Epidermal melanocyte (primary cell): ENCODE measurements around the gene CALHM3.
A peak's percentile ranks its signal among the peaks of the same experiment; 100 is the strongest.

Experiments
- DNase-seq: peaks from one replicate; pipeline ENCODE4 v3.0.0; 2011; ENCODE audit warnings: low spot score; ENCODE audit not compliant: insufficient read length

CALHM3 gene

GRCh38 chr10:103451091-103451813 lies 27.8 kb downstream of the CALHM3 start:
- DNase-seq = peak; percentile 85

GRCh38 chr10:103450201-103450695 lies 28.8 kb downstream of the CALHM3 start:
- no peak for DNase-seq

GRCh38 chr10:103449208-103450144 lies 29.6 kb downstream of the CALHM3 start:
- no peak for DNase-seq

- DNase-seq = no peak
These were observed 30.3 kb downstream of the CALHM3 start for GRCh38 chr10:103448746-103449145.

GRCh38 chr10:103447187-103447586 lies 31.9 kb downstream of the CALHM3 start:
- DNase-seq = no peak

- DNase-seq = no peak
These were observed 33.1 kb downstream of the CALHM3 start for GRCh38 chr10:103445767-103446567.

GRCh38 chr10:103445366-103445765 lies 33.7 kb downstream of the CALHM3 start:
- DNase-seq = no peak

- no peak for DNase-seq
These were observed 34.6 kb downstream of the CALHM3 start for GRCh38 chr10:103444478-103444877.

GRCh38 chr10:103443475-103444185 lies 35.4 kb downstream of the CALHM3 start:
- no peak for DNase-seq

- no peak for DNase-seq
These were observed 37.0 kb downstream of the CALHM3 start for GRCh38 chr10:103442031-103442461.

GRCh38 chr10:103441611-103442010 lies 37.4 kb downstream of the CALHM3 start:
- no peak for DNase-seq

- no peak for DNase-seq
These were observed 37.8 kb downstream of the CALHM3 start for GRCh38 chr10:103441206-103441605.

GRCh38 chr10:103440416-103440815 lies 38.6 kb downstream of the CALHM3 start:
- DNase-seq = no peak

- DNase-seq = no peak
These were observed 39.3 kb downstream of the CALHM3 start for GRCh38 chr10:103439776-103440175.

GRCh38 chr10:103433858-103434257 lies 45.2 kb downstream of the CALHM3 start:
- DNase-seq = no peak

GRCh38 chr10:103431902-103432301 lies 47.1 kb downstream of the CALHM3 start:
- DNase-seq = no peak

- DNase-seq = no peak
These were observed 49.4 kb downstream of the CALHM3 start for GRCh38 chr10:103429647-103430046.

GRCh38 chr10:103428989-103429643 lies 49.9 kb downstream of the CALHM3 start:
- no peak for DNase-seq

- no peak for DNase-seq
These were observed 51.2 kb downstream of the CALHM3 start for GRCh38 chr10:103427866-103428265.

- no peak for DNase-seq
These were observed 55.3 kb downstream of the CALHM3 start for GRCh38 chr10:103423748-103424147.
